ENCODE results near the gene TRPC5OS.

TRPC5OS gene

GRCh38 chrX:111914398-111915090, 38.6 kb downstream of the TRPC5OS start:
- no peak for DNase-seq

DNA sequence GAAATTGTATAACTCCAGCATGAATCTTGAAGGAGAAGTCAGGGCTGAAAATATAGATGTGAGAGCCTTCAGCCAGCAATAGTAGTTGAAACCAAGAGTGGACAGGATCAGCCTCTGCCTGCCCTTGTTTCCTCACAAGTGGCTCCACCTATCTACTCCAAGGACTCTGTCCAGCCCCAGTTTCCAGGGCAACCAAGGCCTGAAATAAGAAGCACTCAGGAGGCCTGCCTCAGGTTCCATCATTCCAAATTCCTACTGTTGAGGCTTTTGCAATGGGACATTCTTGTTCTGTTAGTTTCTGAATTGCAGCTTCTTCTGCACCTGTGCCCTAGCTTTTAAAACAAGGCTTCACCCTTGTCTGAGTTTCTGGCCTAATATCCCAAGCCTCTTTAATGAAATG, 41.6 kb downstream of the TRPC5OS start:
- no peak for DNase-seq

DNA sequence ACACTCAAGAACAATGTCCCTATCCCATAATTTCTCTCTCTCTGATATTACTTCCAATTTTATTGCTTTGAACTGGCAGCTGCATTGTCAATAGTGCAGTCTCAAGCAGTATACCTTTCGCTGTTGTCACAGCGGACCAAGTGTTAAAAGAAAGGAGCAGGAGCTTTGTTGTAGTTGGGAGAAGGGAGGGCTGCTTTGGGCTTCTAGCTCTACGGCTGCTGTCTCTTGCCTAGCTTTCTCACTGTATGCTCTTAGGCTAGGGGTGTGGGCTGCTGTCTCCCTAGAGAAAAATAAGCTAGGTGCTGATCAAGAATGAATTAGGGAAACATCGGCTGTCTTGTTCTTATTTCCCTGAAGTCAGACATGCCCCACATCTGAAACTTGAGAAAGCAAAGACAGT, 52.5 kb downstream of the TRPC5OS start:
- no peak for DNase-seq
